PC-9 (cell line): ENCODE data around the gene ANAPC1.

Experiments
- EZH2 ChIP-seq: fragments of 200-600 bp; sonication (generic); IDR thresholded peaks from 2 replicates; pipeline ENCODE4 v1.8.0; 2017; ENCODE audit warnings: antibody characterized with exemption, low read depth
- TF ChIP-seq, protein P1 (sequence below): fragments of 200-600 bp; sonication (generic); conservative IDR thresholded peaks from 2 replicates; pipeline ENCODE4 v1.6.1; 2017; ENCODE audit warnings: mixed run types, antibody characterized with exemption, mild to moderate bottlenecking, moderate library complexity

- TF ChIP-seq, protein P1, sequence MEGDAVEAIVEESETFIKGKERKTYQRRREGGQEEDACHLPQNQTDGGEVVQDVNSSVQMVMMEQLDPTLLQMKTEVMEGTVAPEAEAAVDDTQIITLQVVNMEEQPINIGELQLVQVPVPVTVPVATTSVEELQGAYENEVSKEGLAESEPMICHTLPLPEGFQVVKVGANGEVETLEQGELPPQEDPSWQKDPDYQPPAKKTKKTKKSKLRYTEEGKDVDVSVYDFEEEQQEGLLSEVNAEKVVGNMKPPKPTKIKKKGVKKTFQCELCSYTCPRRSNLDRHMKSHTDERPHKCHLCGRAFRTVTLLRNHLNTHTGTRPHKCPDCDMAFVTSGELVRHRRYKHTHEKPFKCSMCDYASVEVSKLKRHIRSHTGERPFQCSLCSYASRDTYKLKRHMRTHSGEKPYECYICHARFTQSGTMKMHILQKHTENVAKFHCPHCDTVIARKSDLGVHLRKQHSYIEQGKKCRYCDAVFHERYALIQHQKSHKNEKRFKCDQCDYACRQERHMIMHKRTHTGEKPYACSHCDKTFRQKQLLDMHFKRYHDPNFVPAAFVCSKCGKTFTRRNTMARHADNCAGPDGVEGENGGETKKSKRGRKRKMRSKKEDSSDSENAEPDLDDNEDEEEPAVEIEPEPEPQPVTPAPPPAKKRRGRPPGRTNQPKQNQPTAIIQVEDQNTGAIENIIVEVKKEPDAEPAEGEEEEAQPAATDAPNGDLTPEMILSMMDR, result no peak
- TF ChIP-seq EZH2, result no peak
These were observed 36.0 kb upstream of the ANAPC1 start for GRCh38 chr2:111919794-111920608.
